Testis (tissue), 2 donors: ENCODE results near the gene PAXX.

Source experiments
- CTCF ChIP-seq, 3 experiments: fragments of 450-650 bp in 2 of 3; fragments of 200-600 bp in 1 of 3; sonication (generic) in 1 of 3; IDR thresholded peaks; one replicate each; pipeline ENCODE4 v1.5.1; 2016 to 2019; ENCODE audit warnings: antibody characterized with exemption in 3 of 3, mild to moderate bottlenecking in 2 of 3, moderate library complexity in 1 of 3
- POLR2A ChIP-seq: fragments of 450-650 bp; IDR thresholded peaks from one replicate; pipeline ENCODE4 v1.6.1; 2017; ENCODE audit warnings: antibody characterized with exemption, mild to moderate bottlenecking, moderate library complexity

GRCh38 chr9:136963341-136963740, 28.9 kb upstream of the PAXX start:
- TF ChIP-seq POLR2A (no peak), CTCF (IDR thresholded peaks at IDR 0.05) (no peak)
